ENCODE measurements around the gene F2.

The F2 gene

DNA sequence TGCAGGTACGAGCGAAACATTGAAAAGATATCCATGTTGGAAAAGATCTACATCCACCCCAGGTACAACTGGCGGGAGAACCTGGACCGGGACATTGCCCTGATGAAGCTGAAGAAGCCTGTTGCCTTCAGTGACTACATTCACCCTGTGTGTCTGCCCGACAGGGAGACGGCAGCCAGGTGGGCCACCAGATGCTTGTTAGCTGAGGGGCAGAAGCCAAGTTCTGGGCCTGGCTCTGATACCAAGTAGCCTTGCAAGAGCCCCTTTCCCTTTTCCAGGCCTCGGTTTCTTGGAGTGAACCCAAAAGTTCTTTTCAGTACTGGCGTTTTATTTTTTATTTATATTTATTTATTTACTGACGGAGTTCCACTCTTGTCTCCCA, 9.6 kb downstream of the F2 start:
- Histone ChIP-seq H3K9me3 (ENCODE audit: control insufficient read depth in 2 of 2, low read length in 2 of 2) (no peaks in the 10 kb centered on the region), H3K27me3 (ENCODE audit: control insufficient read depth in 1 of 2, insufficient read depth in 2 of 2, low read length in 2 of 2) (no peaks in the 10 kb centered on the region), H3K4me1 (ENCODE audit: control insufficient read depth, insufficient read depth, low read length) (no peaks in the 10 kb centered on the region), H3K27ac (ENCODE audit: low read length) (no peak overlapping the region), H3K36me3 (ENCODE audit: control insufficient read depth in 2 of 2, insufficient read depth in 2 of 2, low read length in 2 of 2) (no peaks in the 10 kb centered on the region), H3K4me3 (ENCODE audit: low read length in 2 of 2) (no peak overlapping the region), H3K9ac (ENCODE audit: low read length in 2 of 2) (no peak overlapping the region)

DNA sequence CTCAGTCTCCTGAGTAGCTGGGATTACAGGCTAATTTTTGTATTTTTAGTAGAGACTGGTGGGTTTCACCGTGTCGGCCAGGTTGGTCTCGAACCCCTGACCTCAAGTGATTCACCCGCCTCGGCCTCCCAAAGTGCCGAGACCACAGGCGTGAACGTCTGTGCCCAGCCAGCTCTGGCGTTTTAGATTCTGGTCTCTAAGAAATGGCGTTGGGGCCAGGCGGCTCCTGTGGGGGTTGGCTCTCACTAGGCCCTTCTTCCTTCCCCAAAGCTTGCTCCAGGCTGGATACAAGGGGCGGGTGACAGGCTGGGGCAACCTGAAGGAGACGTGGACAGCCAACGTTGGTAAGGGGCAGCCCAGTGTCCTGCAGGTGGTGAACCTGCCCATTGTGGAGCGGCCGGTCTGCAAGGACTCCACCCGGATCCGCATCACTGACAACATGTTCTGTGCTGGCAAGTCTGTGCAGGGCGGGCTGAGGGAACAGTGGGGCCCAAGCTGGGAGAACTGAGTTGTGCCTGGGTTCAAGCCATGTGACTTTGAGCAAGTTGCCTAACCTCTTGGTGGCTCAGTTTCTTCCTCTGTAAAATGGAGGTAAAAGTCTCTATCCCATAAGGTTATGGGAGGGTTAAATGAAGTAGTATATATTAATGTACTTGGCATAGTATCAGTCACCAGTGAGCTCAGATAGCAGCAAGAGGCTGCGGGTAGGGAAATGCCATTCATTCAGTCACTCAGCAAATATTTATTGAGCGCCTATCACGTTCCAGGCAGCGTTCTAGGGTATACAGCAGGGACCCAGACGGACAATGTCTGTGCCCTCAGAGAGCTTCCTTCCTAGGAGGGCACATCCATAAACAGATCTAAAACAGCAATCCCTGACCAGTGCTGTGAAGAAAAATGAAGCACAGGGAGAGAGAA, 10.4 kb downstream of the F2 start:
- no peaks in the 10 kb centered on the region for H3K36me3 ChIP-seq (ENCODE audit: control insufficient read depth in 2 of 2, insufficient read depth in 2 of 2, low read length in 2 of 2)
- H3K27me3 ChIP-seq (ENCODE audit: control insufficient read depth in 1 of 2, insufficient read depth in 2 of 2, low read length in 2 of 2), result no peaks in the 10 kb centered on the region
- no peaks in the 10 kb centered on the region for H3K9me3 ChIP-seq (ENCODE audit: control insufficient read depth in 2 of 2, low read length in 2 of 2)
- H3K9ac ChIP-seq (ENCODE audit: low read length in 2 of 2), result no peak overlapping the region
- no peak overlapping the region for H3K27ac ChIP-seq (ENCODE audit: low read length)
- no peak overlapping the region for H3K4me3 ChIP-seq (ENCODE audit: low read length in 2 of 2)
- no peaks in the 10 kb centered on the region for H3K4me1 ChIP-seq (ENCODE audit: control insufficient read depth, insufficient read depth, low read length)

DNA sequence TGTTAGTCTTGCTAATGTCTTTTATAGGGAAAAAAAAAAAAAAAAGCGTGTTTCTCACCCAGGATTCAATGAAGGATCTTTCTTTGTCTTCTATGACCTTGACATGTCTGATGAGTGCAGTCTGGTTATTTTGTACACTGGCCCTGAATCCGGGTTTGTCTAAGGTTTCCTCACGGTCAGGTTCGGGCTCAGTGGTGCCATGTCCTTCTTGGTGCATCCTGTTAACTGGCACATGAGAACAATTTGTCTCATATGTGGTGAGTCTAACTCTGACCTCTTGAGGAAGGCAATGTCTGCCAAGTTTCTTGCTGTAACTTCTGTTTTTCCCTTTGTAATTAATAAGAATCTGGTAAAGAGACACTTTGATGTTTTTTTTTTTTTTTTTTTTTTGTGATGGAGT, 12.5 kb downstream of the F2 start:
- Histone ChIP-seq H3K36me3 (ENCODE audit: control insufficient read depth in 2 of 2, insufficient read depth in 2 of 2, low read length in 2 of 2) (no peaks in the 10 kb centered on the region), H3K27ac (ENCODE audit: low read length) (no peak overlapping the region), H3K4me1 (ENCODE audit: control insufficient read depth, insufficient read depth, low read length) (no peaks in the 10 kb centered on the region), H3K9ac (ENCODE audit: low read length in 2 of 2) (no peak overlapping the region), H3K9me3 (ENCODE audit: control insufficient read depth in 2 of 2, low read length in 2 of 2) (no peaks in the 10 kb centered on the region), H3K4me3 (ENCODE audit: low read length in 2 of 2) (no peak overlapping the region), H3K27me3 (ENCODE audit: control insufficient read depth in 1 of 2, insufficient read depth in 2 of 2, low read length in 2 of 2) (no peaks in the 10 kb centered on the region)

DNA sequence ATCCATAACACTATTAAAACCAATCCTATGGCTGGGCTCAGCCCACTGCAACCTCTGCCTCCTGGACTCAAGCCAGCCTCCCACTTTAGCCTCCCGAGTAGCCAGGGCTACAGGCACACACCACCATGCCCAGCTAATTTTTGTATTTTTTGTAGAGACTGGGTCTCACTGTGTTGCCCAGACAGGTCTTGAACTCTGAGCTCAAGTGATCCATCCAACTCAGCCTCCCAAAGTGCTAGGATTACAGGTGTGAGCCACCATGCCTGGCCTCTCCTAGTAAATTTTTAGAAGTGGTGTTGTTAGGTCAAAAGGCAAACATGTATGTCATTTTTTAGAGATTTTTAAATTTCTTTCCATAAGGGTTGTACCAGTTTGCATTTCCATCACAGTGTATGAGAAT, 14.2 kb downstream of the F2 start:
- H3K27me3 ChIP-seq (ENCODE audit: control insufficient read depth in 1 of 2, insufficient read depth in 2 of 2, low read length in 2 of 2), result no peaks in the 10 kb centered on the region
- no peaks in the 10 kb centered on the region for H3K4me1 ChIP-seq (ENCODE audit: control insufficient read depth, insufficient read depth, low read length)
- H3K4me3 ChIP-seq (ENCODE audit: low read length in 2 of 2), result no peak overlapping the region
- H3K9me3 ChIP-seq (ENCODE audit: control insufficient read depth in 2 of 2, low read length in 2 of 2), result no peaks in the 10 kb centered on the region
- no peak overlapping the region for H3K27ac ChIP-seq (ENCODE audit: low read length)
- H3K36me3 ChIP-seq (ENCODE audit: control insufficient read depth in 2 of 2, insufficient read depth in 2 of 2, low read length in 2 of 2), result no peaks in the 10 kb centered on the region
- H3K9ac ChIP-seq (ENCODE audit: low read length in 2 of 2), result no peak overlapping the region

DNA sequence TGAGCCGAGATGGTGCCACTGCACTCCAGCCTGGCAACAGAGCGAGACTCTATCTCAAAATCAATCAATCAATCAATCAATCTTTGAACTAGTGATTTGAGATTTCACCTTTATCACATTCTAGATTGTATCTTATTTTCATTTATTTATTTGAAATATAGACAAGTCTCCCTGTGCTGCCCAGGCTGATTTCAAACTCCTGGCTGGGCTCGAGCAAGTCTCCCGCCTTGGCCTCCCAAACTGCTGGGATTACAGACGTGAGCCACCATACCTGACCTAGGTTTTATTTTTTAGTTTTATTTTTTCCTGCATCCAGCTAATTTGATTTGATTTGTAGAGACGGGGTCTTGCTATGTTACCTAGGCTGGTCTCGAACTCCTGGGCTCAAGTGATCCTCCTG, 17.1 kb downstream of the F2 start:
- Histone ChIP-seq H3K9me3 (ENCODE audit: control insufficient read depth in 2 of 2, low read length in 2 of 2) (no peaks in the 10 kb centered on the region), H3K27me3 (ENCODE audit: control insufficient read depth in 1 of 2, insufficient read depth in 2 of 2, low read length in 2 of 2) (no peaks in the 10 kb centered on the region), H3K27ac (ENCODE audit: low read length) (no peak overlapping the region), H3K4me1 (ENCODE audit: control insufficient read depth, insufficient read depth, low read length) (no peaks in the 10 kb centered on the region), H3K36me3 (ENCODE audit: control insufficient read depth in 2 of 2, insufficient read depth in 2 of 2, low read length in 2 of 2) (no peaks in the 10 kb centered on the region), H3K9ac (ENCODE audit: low read length in 2 of 2) (no peak overlapping the region), H3K4me3 (ENCODE audit: low read length in 2 of 2) (no peak overlapping the region)

DNA sequence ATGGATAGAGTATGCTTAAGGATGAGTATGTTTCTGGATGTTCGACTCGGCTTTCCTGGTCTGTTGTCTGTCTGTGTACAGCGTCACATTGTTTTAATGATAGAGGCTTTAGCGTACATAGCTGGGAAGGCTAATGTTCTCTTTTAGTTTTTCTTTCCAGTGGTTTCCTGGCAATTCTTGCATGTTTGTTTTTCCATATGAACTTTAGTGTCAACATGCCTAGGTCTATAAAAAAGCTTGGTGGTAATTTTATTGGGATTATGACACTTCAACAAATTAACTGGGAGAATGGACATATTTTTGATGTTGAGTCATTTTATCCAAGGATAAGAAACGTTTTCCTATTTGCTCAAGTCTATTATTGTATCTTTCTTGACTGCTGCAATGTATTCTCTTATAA, 17.6 kb downstream of the F2 start:
- Histone ChIP-seq H3K36me3 (ENCODE audit: control insufficient read depth in 2 of 2, insufficient read depth in 2 of 2, low read length in 2 of 2) (peaks cover 1% of the 10 kb centered on the region in 2 donors), H3K9ac (ENCODE audit: low read length in 2 of 2) (no peak overlapping the region), H3K9me3 (ENCODE audit: control insufficient read depth in 2 of 2, low read length in 2 of 2) (no peaks in the 10 kb centered on the region), H3K27ac (ENCODE audit: low read length) (no peak overlapping the region), H3K4me1 (ENCODE audit: control insufficient read depth, insufficient read depth, low read length) (no peaks in the 10 kb centered on the region), H3K4me3 (ENCODE audit: low read length in 2 of 2) (no peak overlapping the region), H3K27me3 (ENCODE audit: control insufficient read depth in 1 of 2, insufficient read depth in 2 of 2, low read length in 2 of 2) (no peaks in the 10 kb centered on the region)

DNA sequence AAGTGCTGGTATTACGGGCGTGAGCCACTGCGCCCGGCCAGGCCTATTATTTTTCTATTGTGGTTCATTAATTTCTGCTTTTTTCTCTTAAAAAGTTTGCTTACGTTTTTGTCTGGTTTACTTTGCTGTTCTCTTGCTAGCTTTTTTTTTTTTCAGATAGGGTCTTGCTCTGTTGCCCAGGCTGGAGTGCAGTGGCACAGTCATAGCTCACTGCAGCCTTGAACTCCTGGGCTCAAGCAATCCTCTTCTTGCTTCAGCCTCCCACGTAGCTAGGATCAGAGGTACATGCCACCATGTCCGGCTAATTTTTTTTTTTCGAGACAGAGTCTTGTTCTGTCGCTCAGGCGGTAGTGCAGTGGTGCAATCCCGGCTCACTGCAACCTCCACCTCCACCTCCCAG, 18.7 kb downstream of the F2 start:
- H3K36me3 ChIP-seq (ENCODE audit: control insufficient read depth in 2 of 2, insufficient read depth in 2 of 2, low read length in 2 of 2), result peaks cover 5 to 8% of the 10 kb centered on the region in 2 donors
- H3K9ac ChIP-seq (ENCODE audit: low read length in 2 of 2), result no peak overlapping the region
- no peaks in the 10 kb centered on the region for H3K9me3 ChIP-seq (ENCODE audit: control insufficient read depth in 2 of 2, low read length in 2 of 2)
- no peak overlapping the region for H3K4me3 ChIP-seq (ENCODE audit: low read length in 2 of 2)
- no peak overlapping the region for H3K27ac ChIP-seq (ENCODE audit: low read length)
- H3K4me1 ChIP-seq (ENCODE audit: control insufficient read depth, insufficient read depth, low read length), result no peaks in the 10 kb centered on the region
- H3K27me3 ChIP-seq (ENCODE audit: control insufficient read depth in 1 of 2, insufficient read depth in 2 of 2, low read length in 2 of 2), result no peaks in the 10 kb centered on the region

DNA sequence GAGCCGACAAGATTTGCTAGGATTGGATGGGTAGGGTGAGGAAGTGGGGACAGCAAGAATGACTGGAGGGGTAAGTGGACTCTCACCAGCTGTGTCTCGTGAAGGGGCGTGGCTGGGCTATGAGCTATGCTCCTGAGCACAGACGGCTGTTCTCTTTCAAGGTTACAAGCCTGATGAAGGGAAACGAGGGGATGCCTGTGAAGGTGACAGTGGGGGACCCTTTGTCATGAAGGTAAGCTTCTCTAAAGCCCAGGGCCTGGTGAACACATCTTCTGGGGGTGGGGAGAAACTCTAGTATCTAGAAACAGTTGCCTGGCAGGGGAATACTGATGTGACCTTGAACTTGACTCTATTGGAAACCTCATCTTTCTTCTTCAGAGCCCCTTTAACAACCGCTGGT, 19.9 kb downstream of the F2 start:
- Histone ChIP-seq H3K9ac (ENCODE audit: low read length in 2 of 2) (no peak overlapping the region), H3K4me3 (ENCODE audit: low read length in 2 of 2) (no peak overlapping the region), H3K27ac (ENCODE audit: low read length) (no peak overlapping the region), H3K27me3 (ENCODE audit: control insufficient read depth in 1 of 2, insufficient read depth in 2 of 2, low read length in 2 of 2) (no peaks in the 10 kb centered on the region), H3K4me1 (ENCODE audit: control insufficient read depth, insufficient read depth, low read length) (peaks cover 4% of the 10 kb centered on the region), H3K9me3 (ENCODE audit: control insufficient read depth in 2 of 2, low read length in 2 of 2) (no peaks in the 10 kb centered on the region), H3K36me3 (ENCODE audit: control insufficient read depth in 2 of 2, insufficient read depth in 2 of 2, low read length in 2 of 2) (peaks cover 14 to 18% of the 10 kb centered on the region in 2 donors)

DNA sequence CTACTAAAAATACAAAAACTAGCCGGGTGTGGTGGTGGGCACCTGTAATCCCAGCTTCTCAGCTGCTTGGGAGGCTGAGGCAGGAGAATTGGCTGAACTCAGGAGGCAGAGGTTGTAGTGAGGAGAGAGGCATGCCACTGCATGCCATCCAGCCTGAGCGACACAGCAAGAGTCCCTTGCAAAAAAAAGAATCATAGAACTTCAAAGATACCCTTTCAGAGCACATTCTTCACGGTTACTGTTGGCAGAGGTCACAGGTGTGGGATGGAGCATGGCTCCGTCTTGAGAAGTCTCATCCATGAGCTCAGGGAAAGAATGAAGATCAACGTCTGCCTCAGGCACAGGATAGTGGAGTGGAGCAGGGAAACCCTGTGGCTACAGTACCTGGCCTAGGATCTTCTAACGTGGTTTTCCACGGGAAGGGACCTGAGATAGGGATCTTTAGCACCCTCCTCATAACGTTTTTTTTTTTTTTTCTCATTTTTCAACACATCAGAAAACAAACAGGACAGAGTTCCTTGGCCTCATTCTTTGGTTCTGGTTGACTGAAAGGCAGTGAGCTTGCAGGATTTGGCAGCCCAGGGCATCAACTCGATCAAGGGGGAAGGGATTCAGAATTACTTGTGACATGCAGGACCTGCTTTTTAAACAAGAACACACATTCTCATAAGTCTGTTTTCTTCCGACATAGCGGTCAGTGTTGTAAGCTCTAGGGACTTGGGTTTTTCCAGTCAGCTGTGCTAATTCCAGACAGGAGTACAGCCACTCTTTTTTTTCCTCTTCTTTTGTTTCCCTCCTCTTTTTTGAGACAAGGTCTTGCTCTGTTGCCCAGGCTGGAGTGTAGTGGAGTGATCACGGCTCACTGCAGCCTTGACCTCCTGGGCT, 22.8 kb downstream of the F2 start:
- H3K36me3 ChIP-seq (ENCODE audit: control insufficient read depth in 2 of 2, insufficient read depth in 2 of 2, low read length in 2 of 2), result peaks cover 33 to 39% of the 10 kb centered on the region in 2 donors
- H3K27ac ChIP-seq (ENCODE audit: low read length), result no peak overlapping the region
- no peaks in the 10 kb centered on the region for H3K9me3 ChIP-seq (ENCODE audit: control insufficient read depth in 2 of 2, low read length in 2 of 2)
- H3K27me3 ChIP-seq (ENCODE audit: control insufficient read depth in 1 of 2, insufficient read depth in 2 of 2, low read length in 2 of 2), result no peaks in the 10 kb centered on the region
- H3K4me3 ChIP-seq (ENCODE audit: low read length in 2 of 2), result no peak overlapping the region
- peaks cover 6% of the 10 kb centered on the region for H3K4me1 ChIP-seq (ENCODE audit: control insufficient read depth, insufficient read depth, low read length)
- H3K9ac ChIP-seq (ENCODE audit: low read length in 2 of 2), result no peak overlapping the region

DNA sequence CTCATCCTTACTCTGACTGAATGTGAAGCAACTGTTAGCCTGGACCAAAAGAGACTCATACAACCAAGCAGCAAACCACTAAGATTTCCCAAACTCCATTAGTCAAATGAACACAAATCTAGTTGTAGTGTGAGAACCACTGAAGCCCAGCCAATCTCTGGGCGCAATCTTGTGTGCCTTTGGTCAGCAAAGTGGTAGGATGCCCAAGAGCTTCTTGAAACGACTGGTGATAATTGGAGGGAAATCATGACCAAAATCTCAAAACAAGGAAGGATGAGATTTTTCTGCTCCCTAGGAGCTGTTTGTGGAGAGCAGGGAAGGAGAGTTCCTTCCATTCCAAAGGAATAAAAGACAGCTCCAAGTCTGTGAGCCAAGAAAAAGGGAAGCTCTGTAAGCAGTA, 24.0 kb downstream of the F2 start:
- Histone ChIP-seq H3K9ac (ENCODE audit: low read length in 2 of 2) (no peak overlapping the region), H3K36me3 (ENCODE audit: control insufficient read depth in 2 of 2, insufficient read depth in 2 of 2, low read length in 2 of 2) (peaks cover 43 to 46% of the 10 kb centered on the region in 2 donors), H3K4me1 (ENCODE audit: control insufficient read depth, insufficient read depth, low read length) (peaks cover 6% of the 10 kb centered on the region), H3K27me3 (ENCODE audit: control insufficient read depth in 1 of 2, insufficient read depth in 2 of 2, low read length in 2 of 2) (no peaks in the 10 kb centered on the region), H3K27ac (ENCODE audit: low read length) (no peak overlapping the region), H3K4me3 (ENCODE audit: low read length in 2 of 2) (no peak overlapping the region), H3K9me3 (ENCODE audit: control insufficient read depth in 2 of 2, low read length in 2 of 2) (no peaks in the 10 kb centered on the region)
